Hepatocyte (in vitro differentiated cells): ENCODE results near the gene CSMD2. TPM values are rescaled to one million over a fixed set of nuclear protein-coding genes. Genes with fewer than 3 reads are reported as not detected.

Source experiments
- DNase-seq: peaks from one replicate; pipeline ENCODE4 v3.0.0-alpha.2; 2016; ENCODE audit warnings: low spot score
- H2AFZ ChIP-seq: fragments of 200-600 bp; sonication (generic); 2 replicates; pipeline ENCODE4 v1.6.0; 2016; ENCODE audit warnings: antibody characterized with exemption, mild to moderate bottlenecking
- H3K27ac ChIP-seq: fragments of 200-600 bp; sonication (generic); 2 replicates; pipeline ENCODE4 v1.5.1; 2016; ENCODE audit warnings: mild to moderate bottlenecking
- H3K27me3 ChIP-seq: fragments of 200-600 bp; sonication (generic); 2 replicates; pipeline ENCODE4 v1.6.1; 2016
- H3K36me3 ChIP-seq: fragments of 200-600 bp; sonication (generic); replicated peaks from 2 replicates; pipeline ENCODE4 v1.5.1; 2016; ENCODE audit warnings: low read depth; ENCODE audit not compliant: insufficient read depth
- H3K4me1 ChIP-seq: fragments of 200-600 bp; sonication (generic); 2 replicates; pipeline ENCODE4 v1.5.1; 2016; ENCODE audit warnings: mild to moderate bottlenecking, moderate library complexity; ENCODE audit not compliant: insufficient read depth
- H3K4me2 ChIP-seq: fragments of 200-600 bp; sonication (generic); 2 replicates; pipeline ENCODE4 v1.6.0; 2016
- H3K4me3 ChIP-seq: fragments of 200-600 bp; sonication (generic); 2 replicates; pipeline ENCODE4 v1.5.1; 2016; ENCODE audit warnings: mild to moderate bottlenecking
- H3K79me2 ChIP-seq: fragments of 200-600 bp; sonication (generic); 2 replicates; pipeline ENCODE4 v1.6.0; 2017; ENCODE audit warnings: mild to moderate bottlenecking
- H3K9me2 ChIP-seq: fragments of 200-600 bp; sonication (generic); replicated peaks from 2 replicates; pipeline ENCODE4 v1.6.0; 2017; ENCODE audit warnings: mild to moderate bottlenecking; ENCODE audit not compliant: insufficient read depth
- H3K9me3 ChIP-seq: fragments of 200-600 bp; sonication (generic); 2 replicates; pipeline ENCODE4 v1.5.1; 2016; ENCODE audit warnings: low read depth, mild to moderate bottlenecking
- H4K20me1 ChIP-seq: fragments of 200-600 bp; sonication (generic); 2 replicates; pipeline ENCODE4 v1.6.0; 2016; ENCODE audit warnings: mild to moderate bottlenecking; ENCODE audit not compliant: insufficient read depth, poor library complexity, severe bottlenecking
- EZH2 ChIP-seq: fragments of 200-600 bp; sonication (generic); IDR thresholded peaks from 2 replicates; pipeline ENCODE4 v1.6.1; 2016; ENCODE audit warnings: antibody characterized with exemption, mild to moderate bottlenecking, borderline replicate concordance
- EZH2phosphoT487 ChIP-seq: fragments of 200-600 bp; sonication (generic); IDR thresholded peaks from one replicate; pipeline ENCODE4 v1.6.1; 2018; ENCODE audit warnings: antibody characterized with exemption, mild to moderate bottlenecking, low read depth, moderate library complexity; ENCODE audit not compliant: unreplicated experiment, severe bottlenecking
- WGBS: methylation state at CpG from one replicate; pipeline ENCODE4 v1.1.6; 2016; ENCODE audit warnings: low lambda C conversion rate; ENCODE audit errors: missing lambda C conversion rate; 5-methylcytosine and 5-hydroxymethylcytosine counted together
- polyA plus RNA-seq: library from polyadenylated mRNA; unstranded; fragments of >200 nt; fragmentation: Nextera tagmentation; extraction: Ambion mirVana; gene quantifications from 2 replicates; pipeline ENCODE4 v1.2.1, GENCODE V29; 2016
- total RNA-seq: library from RNA; depleted of rRNA; stranded (reverse); fragments of >200 nt; gene quantifications from 2 replicates; pipeline ENCODE4 v1.2.3, GENCODE V29; 2014
- TF ChIP-seq, protein P1 (sequence below): fragments of 200-600 bp; sonication (generic); IDR thresholded peaks from 2 replicates; pipeline ENCODE4 v1.5.1; 2016; ENCODE audit warnings: antibody characterized with exemption, mild to moderate bottlenecking; ENCODE audit not compliant: poor library complexity

CSMD2 gene
- total and polyA plus RNA-seq, 2 experiments from 2014 or later: 0.10 to 0.37 TPM

DNA sequence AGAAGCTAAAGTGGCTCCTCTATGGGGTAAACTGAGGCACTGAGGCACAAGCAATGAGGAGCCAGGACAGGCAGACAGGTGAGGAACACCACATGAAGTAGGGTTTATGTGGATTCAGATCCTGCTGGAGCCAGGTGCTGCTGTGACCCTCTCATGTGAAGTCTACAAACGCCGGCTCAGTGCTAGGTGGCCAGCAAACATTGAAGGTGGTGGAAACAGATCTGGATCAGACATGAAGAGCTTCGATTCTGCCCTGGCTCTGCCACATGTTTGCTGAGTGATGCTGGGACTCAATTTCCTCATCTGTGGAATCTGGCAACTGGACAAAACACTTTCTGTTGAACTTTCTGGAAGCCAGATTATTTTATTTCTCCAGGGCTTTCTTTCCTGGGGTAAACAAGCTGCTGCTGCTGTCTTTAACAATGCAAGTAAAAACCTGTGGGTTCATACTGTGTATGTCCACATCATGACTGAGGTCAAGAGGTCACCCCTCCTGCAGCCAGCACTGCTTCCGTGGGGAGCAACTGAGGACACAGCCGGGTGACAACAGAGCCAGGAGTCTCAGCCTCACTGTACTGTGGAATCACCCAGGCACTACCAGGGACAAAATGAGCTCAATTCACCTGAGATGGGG is 267.8 kb downstream of the CSMD2 start:
- no peaks in the 10 kb centered on the region for H3K9me2 ChIP-seq
- no peak overlapping the region for H3K27ac ChIP-seq
- H3K4me1 ChIP-seq: no peaks in the 10 kb centered on the region
- no peak overlapping the region for H3K4me3 ChIP-seq
- no peaks in the 10 kb centered on the region for H3K27me3 ChIP-seq
- H2AFZ ChIP-seq: no peak overlapping the region
- H4K20me1 ChIP-seq: no peaks in the 10 kb centered on the region
- H3K9me3 ChIP-seq: no peaks in the 10 kb centered on the region
- no peak for DNase-seq
- H3K79me2 ChIP-seq: no peaks in the 10 kb centered on the region
- TF ChIP-seq, protein P1, sequence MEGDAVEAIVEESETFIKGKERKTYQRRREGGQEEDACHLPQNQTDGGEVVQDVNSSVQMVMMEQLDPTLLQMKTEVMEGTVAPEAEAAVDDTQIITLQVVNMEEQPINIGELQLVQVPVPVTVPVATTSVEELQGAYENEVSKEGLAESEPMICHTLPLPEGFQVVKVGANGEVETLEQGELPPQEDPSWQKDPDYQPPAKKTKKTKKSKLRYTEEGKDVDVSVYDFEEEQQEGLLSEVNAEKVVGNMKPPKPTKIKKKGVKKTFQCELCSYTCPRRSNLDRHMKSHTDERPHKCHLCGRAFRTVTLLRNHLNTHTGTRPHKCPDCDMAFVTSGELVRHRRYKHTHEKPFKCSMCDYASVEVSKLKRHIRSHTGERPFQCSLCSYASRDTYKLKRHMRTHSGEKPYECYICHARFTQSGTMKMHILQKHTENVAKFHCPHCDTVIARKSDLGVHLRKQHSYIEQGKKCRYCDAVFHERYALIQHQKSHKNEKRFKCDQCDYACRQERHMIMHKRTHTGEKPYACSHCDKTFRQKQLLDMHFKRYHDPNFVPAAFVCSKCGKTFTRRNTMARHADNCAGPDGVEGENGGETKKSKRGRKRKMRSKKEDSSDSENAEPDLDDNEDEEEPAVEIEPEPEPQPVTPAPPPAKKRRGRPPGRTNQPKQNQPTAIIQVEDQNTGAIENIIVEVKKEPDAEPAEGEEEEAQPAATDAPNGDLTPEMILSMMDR: no peak
- no peak for TF ChIP-seq EZH2
- TF ChIP-seq EZH2phosphoT487: no peak
- H3K4me2 ChIP-seq: no peak overlapping the region
- WGBS: 76% methylated on average over 5 of the region's 5 CpGs
- H3K36me3 ChIP-seq: no peaks in the 10 kb centered on the region

DNA sequence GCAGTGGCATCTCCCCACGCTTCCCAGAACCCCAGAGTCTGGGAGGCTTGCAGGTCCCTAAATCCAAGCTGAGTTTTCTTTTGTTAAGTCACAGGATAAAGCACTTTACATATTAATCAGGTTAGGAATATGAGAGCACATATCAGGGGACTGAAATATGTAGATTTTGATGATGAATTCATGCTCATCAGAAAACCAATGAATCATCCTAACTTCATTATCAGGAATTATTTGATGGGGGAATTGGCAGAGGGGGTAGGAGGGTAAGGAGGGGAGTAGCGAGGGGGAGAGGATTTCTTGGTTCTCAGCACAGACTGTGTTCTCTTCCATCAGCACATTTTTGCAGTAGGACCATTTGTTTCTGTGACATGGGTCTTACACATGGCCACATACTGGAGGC is 269.1 kb downstream of the CSMD2 start:
- Histone ChIP-seq H3K27ac (no peak overlapping the region), H3K9me2 (no peaks in the 10 kb centered on the region), H3K4me1 (no peaks in the 10 kb centered on the region), H3K79me2 (no peaks in the 10 kb centered on the region), H3K9me3 (no peaks in the 10 kb centered on the region), H3K4me3 (no peak overlapping the region), H4K20me1 (no peaks in the 10 kb centered on the region), H2AFZ (no peak overlapping the region), H3K4me2 (no peak overlapping the region), H3K36me3 (no peaks in the 10 kb centered on the region), H3K27me3 (no peaks in the 10 kb centered on the region)
- DNase-seq: no peak
- TF ChIP-seq, protein P1: no peak
- TF ChIP-seq EZH2phosphoT487: no peak
- WGBS: 88% methylated on average over 2 of the region's 2 CpGs

DNA sequence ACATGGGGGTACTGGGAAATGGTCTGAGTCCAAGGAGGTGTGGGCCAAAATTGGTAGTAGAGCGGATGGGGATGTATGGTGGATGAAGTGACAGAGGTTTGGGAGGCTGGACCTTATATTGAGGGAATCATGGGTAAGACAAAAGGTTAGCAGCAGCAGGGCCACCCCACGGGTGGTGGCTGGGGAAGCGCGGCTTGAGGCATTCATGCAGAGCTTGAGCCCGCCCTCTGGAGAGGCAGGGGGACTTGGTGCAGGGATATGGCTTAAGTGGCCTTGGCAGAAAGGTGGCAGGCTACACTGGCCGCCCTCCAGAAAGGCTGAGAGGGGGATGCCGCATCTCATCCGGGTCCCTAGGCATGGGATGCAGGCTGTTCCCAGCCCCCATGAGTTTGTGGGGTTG is 269.6 kb downstream of the CSMD2 start:
- Histone ChIP-seq H2AFZ (no peak overlapping the region), H3K9me3 (no peaks in the 10 kb centered on the region), H3K27ac (no peak overlapping the region), H3K79me2 (no peaks in the 10 kb centered on the region), H3K36me3 (no peaks in the 10 kb centered on the region), H3K4me1 (no peaks in the 10 kb centered on the region), H3K27me3 (no peaks in the 10 kb centered on the region), H3K4me3 (no peak overlapping the region), H3K4me2 (no peak overlapping the region), H4K20me1 (no peaks in the 10 kb centered on the region), H3K9me2 (no peaks in the 10 kb centered on the region)
- 90% methylated on average over 8 of the region's 8 CpGs for WGBS
- DNase-seq: no peak
- TF ChIP-seq, protein P1: no peak
- TF ChIP-seq EZH2 (no peak), EZH2phosphoT487 (no peak)
